HG03354 (cell line): ENCODE measurements around the gene SRMS.

ENCODE experiments used
- ATAC-seq: cut with Tn5 transposase; IDR thresholded peaks from one replicate; pipeline ENCODE4 v1.9.1; 2021; ENCODE audit warnings: mild to moderate bottlenecking; ENCODE audit not compliant: unreplicated experiment, poor library complexity, severe bottlenecking

The SRMS gene

GRCh38 chr20:63547725-63548480 is at the start of gene SRMS:
Gene SRMS (minus strand): TSS chr20:63547749. CDS start chr20:63547463, 286 bp downstream.
- no peak for ATAC-seq

DNA sequence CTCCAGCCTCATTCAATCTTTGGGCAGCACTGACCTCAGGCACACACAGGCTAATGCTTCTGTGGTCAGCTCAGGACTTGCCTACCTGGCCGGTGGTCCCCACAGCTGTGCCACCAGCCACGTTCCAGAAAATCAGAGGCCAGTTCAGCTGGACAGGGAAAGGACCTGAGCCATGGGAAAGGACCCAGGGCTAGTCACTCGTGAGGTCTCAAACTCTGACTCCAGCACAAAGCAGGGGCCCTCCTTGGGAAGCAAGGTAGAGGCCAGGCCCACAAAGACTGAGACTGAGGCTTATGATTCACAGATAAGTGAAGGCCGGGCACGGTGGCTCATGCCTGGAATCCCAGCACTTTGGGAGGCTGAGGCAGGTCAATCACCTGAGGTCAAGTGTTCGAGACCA is 48.9 kb upstream of the SRMS start:
- no peak for ATAC-seq

DNA sequence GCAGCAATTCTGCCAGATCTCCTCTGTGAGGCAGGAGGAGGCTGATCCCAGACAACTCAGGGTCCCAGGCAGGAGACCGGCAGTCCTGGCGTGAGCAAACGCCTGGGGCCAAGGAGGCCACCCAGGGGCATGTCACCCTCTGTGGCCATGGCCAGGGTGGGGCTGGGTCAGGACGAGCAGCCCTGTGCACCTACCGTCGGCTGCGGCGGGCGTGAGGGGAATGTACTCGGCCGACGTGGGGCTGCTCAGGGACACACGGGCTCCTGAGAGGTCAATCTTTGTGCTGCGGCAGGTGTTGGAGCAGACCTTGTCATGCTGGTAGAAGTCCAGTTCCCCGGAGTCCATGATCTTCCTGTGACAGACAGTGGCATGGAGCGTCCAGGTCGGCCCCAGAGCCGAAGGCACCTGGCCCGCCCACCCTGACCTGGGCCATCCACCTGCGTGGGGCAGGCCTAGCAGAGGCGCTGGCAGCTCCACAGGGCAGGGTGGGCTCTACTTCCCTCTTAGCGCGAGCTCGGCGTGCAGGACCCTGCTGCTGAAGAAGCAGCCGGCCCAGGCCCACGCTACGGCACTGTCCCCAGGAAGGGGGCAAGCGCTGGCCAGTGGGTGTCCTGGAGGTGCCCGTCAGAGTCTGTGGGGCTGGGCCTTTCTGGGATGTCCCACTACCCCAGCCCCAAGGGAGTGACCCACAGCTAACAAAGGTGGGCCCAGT is 48.0 kb upstream of the SRMS start:
- ATAC-seq: no peak

DNA sequence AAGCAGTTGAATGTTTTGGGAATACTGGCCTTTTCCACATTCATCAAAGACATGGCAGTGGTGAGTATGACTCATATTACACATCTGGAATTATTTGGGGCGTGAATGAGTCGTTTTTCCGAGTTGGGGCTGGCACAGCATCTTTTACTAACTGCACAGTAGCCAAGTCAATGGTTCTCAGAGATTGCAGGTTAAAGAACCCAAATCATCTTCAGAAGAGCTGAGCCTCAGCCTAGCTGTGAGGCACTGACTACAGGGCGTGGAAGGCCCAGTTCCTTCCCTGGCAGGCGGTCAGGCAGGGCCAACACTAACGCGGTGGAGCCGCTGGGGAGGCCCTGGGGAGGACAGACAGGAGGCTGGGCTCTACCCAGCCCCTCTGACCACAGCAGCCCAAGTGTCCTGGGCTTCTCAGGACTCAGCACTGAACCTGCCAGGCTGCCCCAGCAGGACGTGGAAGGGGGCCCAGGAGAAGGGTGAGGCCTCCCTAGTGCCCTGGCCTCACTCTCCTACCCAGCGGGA is 46.6 kb upstream of the SRMS start:
- no peak for ATAC-seq

- ATAC-seq: no peak
Measured at GRCh38 chr20:63592661-63593060, 45.1 kb upstream of the SRMS start.

- ATAC-seq: no peak
Measured at GRCh38 chr20:63591786-63592355, 44.3 kb upstream of the SRMS start.

- ATAC-seq: no peak
Measured at GRCh38 chr20:63591147-63591533, 43.6 kb upstream of the SRMS start.

GRCh38 chr20:63590218-63591146 is 42.9 kb upstream of the SRMS start:
- ATAC-seq: no peak

GRCh38 chr20:63589261-63590217 is 42.0 kb upstream of the SRMS start:
- no peak for ATAC-seq

DNA sequence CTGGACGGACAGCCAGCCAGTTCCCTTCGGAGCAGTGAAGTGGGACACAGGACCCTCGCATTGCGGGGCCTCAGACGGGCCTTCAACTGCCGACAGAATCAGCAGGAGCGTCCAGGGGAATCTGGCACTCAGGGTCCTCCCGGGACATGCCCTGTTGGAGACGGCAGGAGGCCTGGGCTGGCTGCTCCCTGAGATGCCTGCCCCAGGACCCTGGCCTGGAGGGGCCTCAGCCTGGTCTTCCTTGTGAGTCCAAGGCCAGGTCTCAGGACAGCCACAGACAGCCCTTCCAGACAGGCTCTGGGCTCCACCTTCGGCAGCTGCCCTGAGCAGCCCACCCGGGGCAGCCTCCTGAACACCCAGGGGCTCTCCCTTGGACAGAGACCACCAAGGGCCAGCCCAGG is 41.1 kb upstream of the SRMS start:
- no peak for ATAC-seq

GRCh38 chr20:63587776-63588591 is 40.4 kb upstream of the SRMS start:
- ATAC-seq: no peak

DNA sequence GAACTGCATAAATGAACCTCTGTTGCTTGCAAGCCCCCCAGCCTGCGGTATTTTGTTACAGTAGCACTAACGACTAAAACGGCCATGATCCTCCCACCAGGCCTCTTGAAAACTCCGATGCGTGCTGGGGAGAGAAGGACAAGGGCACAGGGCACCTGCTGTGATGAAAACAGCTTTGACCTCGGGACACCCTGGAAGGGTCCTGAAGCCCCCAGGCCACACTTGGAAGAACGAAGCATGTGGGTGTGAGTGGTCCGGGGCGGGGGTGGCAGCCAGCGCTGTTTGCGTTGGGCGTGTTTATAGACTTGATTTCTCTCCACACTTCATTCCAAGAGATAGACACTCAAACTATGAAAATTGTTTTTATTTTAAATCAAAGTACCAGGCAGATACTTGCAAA is 39.7 kb upstream of the SRMS start:
- ATAC-seq: no peak

DNA sequence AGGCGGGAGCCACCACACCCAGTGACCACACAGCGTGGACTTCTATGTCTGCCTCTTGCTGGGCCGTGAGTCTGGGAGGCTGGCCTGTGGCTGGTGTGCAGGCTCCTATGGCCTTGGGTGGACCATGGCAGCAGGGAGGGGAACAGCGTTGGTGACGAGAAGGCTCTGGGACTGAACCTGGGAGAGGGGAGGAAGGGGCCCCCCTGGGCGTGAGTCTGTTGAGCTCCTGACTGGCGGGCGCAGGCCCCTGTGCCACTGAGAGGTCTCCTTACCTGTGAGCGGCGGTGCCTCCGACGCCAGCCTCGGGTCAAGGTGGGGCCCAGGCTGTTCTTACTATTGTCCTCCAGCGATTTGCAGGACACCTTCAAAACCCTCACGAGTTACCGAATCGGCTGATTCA is 39.2 kb upstream of the SRMS start:
- ATAC-seq: no peak

- no peak for ATAC-seq
Measured at GRCh38 chr20:63585616-63586565, 38.3 kb upstream of the SRMS start.

GRCh38 chr20:63582382-63583063 is 35.0 kb upstream of the SRMS start:
- no peak for ATAC-seq

GRCh38 chr20:63580796-63581461 is 33.4 kb upstream of the SRMS start:
- ATAC-seq: no peak
